H1 (cell line): ENCODE measurements around the gene PCSK4. TPM values are rescaled to one million over a fixed set of nuclear protein-coding genes. Genes with fewer than 3 reads are reported as not detected.
A peak's percentile ranks its signal among the peaks of the same experiment; 100 is the strongest.

Experiments used
- CTCF ChIA-PET: fragments of 300-600 bp; sonication (Branson Sonifier 250); formaldehyde crosslinking; loops from one replicate; lab custom pipeline; 2021; ENCODE audit not compliant: partially characterized antibody; lab: Charles Lee
- POLR2A ChIA-PET: fragments of 300-600 bp; sonication (Branson Sonifier 250); formaldehyde crosslinking; loops from one replicate; lab custom pipeline; 2021; ENCODE audit warnings: inconsistent platforms; ENCODE audit not compliant: partially characterized antibody; lab: Charles Lee
- DNase-seq, 2 experiments: peaks; one replicate each; pipeline versions ENCODE4 v3.0.0 to v3.0.0-alpha.2; 2010 to 2022; ENCODE audit warnings: low spot score in 2 of 2, low read depth in 1 of 2, mixed read lengths in 1 of 2
- FAIRE-seq: peaks from 2 replicates; lab custom pipeline; 2011; peaks lifted over from hg19 to GRCh38; lab: Jason Lieb, UNC
- H2AFZ ChIP-seq: 2 replicates; pipeline ENCODE4 v1.8.1; 2012; ENCODE audit warnings: low read length, inconsistent platforms
- H2AK5ac ChIP-seq: 2 replicates; pipeline ENCODE4 v1.6.1; 2013; ENCODE audit warnings: low read depth, low read length
- H2BK120ac ChIP-seq: replicated peaks from 2 replicates; pipeline ENCODE3; 2013; ENCODE audit warnings: low read depth, low read length, inconsistent platforms
- H2BK12ac ChIP-seq: 2 replicates; pipeline ENCODE4 v1.6.1; 2013; ENCODE audit warnings: low read depth, low read length
- H2BK15ac ChIP-seq: 2 replicates; pipeline ENCODE4 v1.6.1; 2013; ENCODE audit warnings: low read length
- H2BK20ac ChIP-seq: 2 replicates; pipeline ENCODE4 v1.6.1; 2013; ENCODE audit warnings: low read length
- H2BK5ac ChIP-seq: 2 replicates; pipeline ENCODE4 v1.6.1; 2013; ENCODE audit warnings: low read depth, low read length
- H3K14ac ChIP-seq: 2 replicates; pipeline ENCODE4 v1.6.1; 2013; ENCODE audit warnings: inconsistent platforms; ENCODE audit not compliant: insufficient read length
- H3K18ac ChIP-seq: 2 replicates; pipeline ENCODE4 v1.6.1; 2013; ENCODE audit warnings: low read length; ENCODE audit errors: extremely low read depth
- H3K23ac ChIP-seq: 2 replicates; pipeline ENCODE4 v1.6.1; 2013; ENCODE audit warnings: inconsistent platforms; ENCODE audit not compliant: insufficient read length
- H3K23me2 ChIP-seq: 2 replicates; pipeline ENCODE4 v1.6.1; 2013; ENCODE audit warnings: low read depth, low read length
- H3K27ac ChIP-seq: 2 replicates; pipeline ENCODE4 v1.6.1; 2011; ENCODE audit warnings: low read depth, low read length, inconsistent platforms
- H3K27me3 ChIP-seq, 4 experiments: replicated peaks in 1 of 4; 1 replicate in 1 of 4; 2 replicates in 3 of 4; pipeline versions ENCODE4 v1.6.1 to v1.8.1; 2011 to 2013; ENCODE audit warnings: low read length in 3 of 4, mild to moderate bottlenecking in 3 of 4, inconsistent platforms in 2 of 4, mixed read lengths in 2 of 4, moderate library complexity in 1 of 4; ENCODE audit not compliant: control insufficient read depth in 3 of 4, insufficient read depth in 3 of 4; ENCODE audit errors: extremely low read depth in 1 of 4
- H3K36me3 ChIP-seq, 4 experiments: 2 replicates each; pipeline versions ENCODE4 v1.6.1 to v1.8.1; 2011 to 2013; ENCODE audit warnings: mild to moderate bottlenecking in 4 of 4, low read length in 3 of 4, moderate library complexity in 2 of 4, control low read depth in 1 of 4, inconsistent platforms in 1 of 4; ENCODE audit not compliant: insufficient read depth in 4 of 4, control insufficient read depth in 2 of 4
- H3K4ac ChIP-seq: replicated peaks from 2 replicates; pipeline ENCODE3; 2013; ENCODE audit warnings: low read length, low read depth, mixed read lengths, inconsistent platforms; ENCODE audit not compliant: insufficient read length
- H3K4me1 ChIP-seq, 4 experiments: replicated peaks in 1 of 4; 1 replicate in 1 of 4; 2 replicates in 3 of 4; pipeline versions ENCODE4 v1.6.1 to v1.8.1; 2011 to 2013; ENCODE audit warnings: low read length in 3 of 4, inconsistent platforms in 2 of 4, mixed read lengths in 1 of 4; ENCODE audit not compliant: insufficient read depth in 4 of 4, control insufficient read depth in 3 of 4
- H3K4me2 ChIP-seq, 2 experiments: 2 replicates each; pipeline versions ENCODE4 v1.6.1 to v1.8.1; 2011 to 2013; ENCODE audit warnings: low read depth in 2 of 2, low read length in 2 of 2, control low read depth in 1 of 2, inconsistent platforms in 1 of 2, mild to moderate bottlenecking in 1 of 2; ENCODE audit not compliant: insufficient read depth in 1 of 2
- H3K4me3 ChIP-seq, 4 experiments: fragments of 200-600, 300-600 bp in 1 of 4; sonication (generic), shearing (Covaris generic), sonication (Bioruptor Twin) in 1 of 4; 2 replicates each; pipeline versions ENCODE4 v1.5.1 to v1.8.1; 2011 to 2016; ENCODE audit warnings: low read length in 4 of 4, low read depth in 3 of 4, control low read depth in 2 of 4, inconsistent platforms in 2 of 4, mild to moderate bottlenecking in 2 of 4, mixed read lengths in 1 of 4, moderate library complexity in 1 of 4; ENCODE audit not compliant: insufficient read depth in 2 of 4; ENCODE audit errors: extremely low read depth in 1 of 4
- H3K56ac ChIP-seq: replicated peaks from 2 replicates; pipeline ENCODE3; 2013; ENCODE audit warnings: low read depth, mild to moderate bottlenecking, mixed read lengths, low read length, inconsistent platforms; ENCODE audit not compliant: insufficient read length
- H3K79me1 ChIP-seq: 2 replicates; pipeline ENCODE4 v1.6.1; 2013; ENCODE audit warnings: low read depth, low read length, control low read depth
- H3K79me2 ChIP-seq, 2 experiments: 2 replicates each; pipeline versions ENCODE4 v1.6.1 to v1.8.1; 2012 to 2013; ENCODE audit warnings: low read length in 2 of 2, mild to moderate bottlenecking in 2 of 2, inconsistent platforms in 1 of 2; ENCODE audit not compliant: insufficient read depth in 2 of 2, control insufficient read depth in 1 of 2
- H3K9ac ChIP-seq, 4 experiments: replicated peaks in 1 of 4; 1 replicate in 1 of 4; 2 replicates in 3 of 4; pipeline versions ENCODE4 v1.6.1 to v1.8.1; 2011 to 2013; ENCODE audit warnings: low read depth in 3 of 4, low read length in 3 of 4, control low read depth in 2 of 4, mild to moderate bottlenecking in 2 of 4, moderate library complexity in 2 of 4, inconsistent platforms in 1 of 4; ENCODE audit errors: extremely low read depth in 1 of 4
- H3K9me3 ChIP-seq, 2 experiments: 2 replicates each; pipeline versions ENCODE4 v1.6.1 to v1.8.1; 2012 to 2013; ENCODE audit warnings: mild to moderate bottlenecking in 2 of 2, moderate library complexity in 2 of 2, control low read depth in 1 of 2, inconsistent platforms in 1 of 2, low read depth in 1 of 2, low read length in 1 of 2, mixed read lengths in 1 of 2; ENCODE audit not compliant: insufficient read depth in 2 of 2
- H4K20me1 ChIP-seq, 2 experiments: replicated peaks in 1 of 2; 2 replicates each; pipeline versions ENCODE3 to v1.8.1; 2011 to 2013; ENCODE audit warnings: inconsistent platforms in 2 of 2, low read length in 2 of 2, mild to moderate bottlenecking in 1 of 2; ENCODE audit not compliant: insufficient read depth in 2 of 2, control insufficient read depth in 1 of 2
- H4K5ac ChIP-seq: 2 replicates; pipeline ENCODE4 v1.6.1; 2013; ENCODE audit warnings: low read length, low read depth, mixed read lengths, inconsistent platforms; ENCODE audit not compliant: insufficient read length
- H4K8ac ChIP-seq: 2 replicates; pipeline ENCODE4 v1.8.0; 2013; ENCODE audit warnings: mild to moderate bottlenecking, moderate library complexity, low read length, inconsistent platforms; ENCODE audit not compliant: insufficient read depth; ENCODE audit errors: extremely low read depth
- H4K91ac ChIP-seq: replicated peaks from 2 replicates; pipeline ENCODE3; 2013; ENCODE audit warnings: low read length, mixed read lengths, inconsistent platforms; ENCODE audit not compliant: insufficient read length
- ATF2 ChIP-seq: IDR thresholded peaks from 2 replicates; pipeline ENCODE4 v1.6.1; 2012; ENCODE audit warnings: low read length, inconsistent platforms
- BCL11A ChIP-seq, 2 experiments: IDR thresholded peaks; one replicate each; pipeline ENCODE4 v1.6.1; 2011; ENCODE audit warnings: low read depth in 2 of 2, low read length in 2 of 2, mild to moderate bottlenecking in 2 of 2
- EP300 ChIP-seq, 2 experiments: IDR thresholded peaks; 1 replicate in 1 of 2; 2 replicates in 1 of 2; pipeline ENCODE4 v1.6.1; 2011 to 2012; ENCODE audit warnings: low read depth in 2 of 2, low read length in 2 of 2, mild to moderate bottlenecking in 2 of 2, borderline replicate concordance in 1 of 2, inconsistent platforms in 1 of 2, moderate library complexity in 1 of 2
- EZH2 ChIP-seq: fragments of 200-600 bp; sonication (generic); IDR thresholded peaks from 2 replicates; pipeline ENCODE4 v1.7.1; 2012; ENCODE audit warnings: low read depth, mild to moderate bottlenecking, moderate library complexity, low read length, inconsistent platforms; ENCODE audit not compliant: severe bottlenecking
- KDM1A ChIP-seq: fragments of 200-600, 300-600 bp; sonication (generic); IDR thresholded peaks from 2 replicates; pipeline ENCODE4 v1.7.1; 2016; ENCODE audit warnings: mild to moderate bottlenecking, low read length, borderline replicate concordance
- KDM4A ChIP-seq: IDR thresholded peaks from one replicate; pipeline ENCODE4 v1.7.1; 2012; ENCODE audit warnings: low read depth, mild to moderate bottlenecking, moderate library complexity, low read length, inconsistent platforms; ENCODE audit not compliant: severe bottlenecking
- NRF1 ChIP-seq: IDR thresholded peaks from 2 replicates; pipeline ENCODE4 v1.6.1; 2011; ENCODE audit warnings: mild to moderate bottlenecking, low read depth, low read length, improper control_type of control experiment
- SIX5 ChIP-seq: IDR thresholded peaks from 2 replicates; pipeline ENCODE4 v1.6.1; 2011; ENCODE audit warnings: mild to moderate bottlenecking, low read depth, low read length
- SP2 ChIP-seq: IDR thresholded peaks from 2 replicates; pipeline ENCODE4 v1.6.1; 2012; ENCODE audit warnings: mild to moderate bottlenecking, low read length, inconsistent platforms
- WGBS, 2 experiments: shearing (Covaris generic) in 1 of 2; methylation state at CpG; one replicate each; pipeline versions ENCODE4 v1.1.6 to v1.1.7; 2013 to 2015; ENCODE audit warnings: low lambda C conversion rate in 2 of 2, mixed read lengths in 2 of 2, inconsistent platforms in 1 of 2, low coverage in 1 of 2, missing lambda C conversion rate in 1 of 2; ENCODE audit not compliant: insufficient replicate concordance in 2 of 2, insufficient coverage in 1 of 2, insufficient read length in 1 of 2; ENCODE audit errors: extremely low coverage in 1 of 2, missing lambda C conversion rate in 1 of 2; 5-methylcytosine and 5-hydroxymethylcytosine counted together
- polyA plus RNA-seq, 7 experiments: library from polyadenylated mRNA; depleted of rRNA in 3 of 7; stranded (reverse) in 5 of 7; unstranded in 2 of 7; fragments of >200 nt in 5 of 7; fragments of 200-250 nt in 2 of 7; gene quantifications; 1 replicate in 5 of 7; 2 replicates in 1 of 7; 4 replicates in 1 of 7; pipeline versions ENCODE4 v1.2.1 to v1.2.3, GENCODE V29; 2011 to 2013; ENCODE audit warnings: missing spikeins in 2 of 7, mixed read lengths in 2 of 7
- total RNA-seq: library from RNA; stranded (reverse); fragmentation: NEBNext Ultra II Directional; extraction: Animal tissue kit (Norgen Biotek cat#: 25700); gene quantifications from 2 replicates; pipeline ENCODE4 v1.2.1, GENCODE V29; 2021

PCSK4 gene
- total and polyA plus RNA-seq, 2 of the 8 experiments (the other 6 are each of a cell fraction or from before 2014, with no cell fraction given): 9.8 to 10.7 TPM

- Histone ChIP-seq H2BK12ac (no peak overlapping the region), H3K27me3 (peaks cover 33 to 49% (median 46%) of the 10 kb centered on the region in 4 experiments), H4K91ac (no peak overlapping the region), H4K20me1 (peaks cover 16 to 18% of the 10 kb centered on the region in 2 experiments), H3K4me1 (peaks cover 0 to 24% (median 10%) of the 10 kb centered on the region in 4 experiments; a peak in 6 of 7 replicates), H3K27ac (no peak overlapping the region), H3K23ac (no peak overlapping the region), H3K14ac (no peak overlapping the region), H3K79me2 (no peaks in the 10 kb centered on the region), H3K56ac (no peak overlapping the region), H3K23me2 (peaks cover 4% of the 10 kb centered on the region; the same call in 1 of the 2 replicates), H3K4me2 (peak overlapping the region; percentile 11 to 69), H2BK15ac (no peak overlapping the region), H2AK5ac (no peak overlapping the region), H3K9me3 (no peaks in the 10 kb centered on the region), H2AFZ (no peak overlapping the region), H3K18ac (no peak overlapping the region), H4K8ac (no peak overlapping the region), H3K79me1 (no peaks in the 10 kb centered on the region), H3K36me3 (peaks cover 11 to 16% (median 14%) of the 10 kb centered on the region in 4 experiments), H2BK20ac (no peak overlapping the region), H2BK120ac (no peak overlapping the region), H2BK5ac (no peak overlapping the region), H3K9ac (no peak overlapping the region), H4K5ac (no peak overlapping the region), H3K4me3 (peak overlapping the region; percentile 23 to 68 (median 38); a peak in 6 of 8 replicates), H3K4ac (no peak overlapping the region)
- 7% methylated on average over 25 of the region's 99 CpGs; no CpG with 5 or more reads in 1 of the 2 experiments for WGBS, 2 experiments
- DNase-seq (peak in 1 of 2 experiments; percentile 77), FAIRE-seq (no peak)
- POLR2A ChIA-PET: interaction anchor here (1.0 to 7.6 kb wide), 9 partner anchors 8 to 177 kb away, joined by 3 to 109 read pairs (median 5); partner anchors contain the start of genes APC2 and CIRBP
- CTCF ChIA-PET: interaction anchor here (1.0 to 5.6 kb wide), 8 partner anchors 9 to 43 kb away, joined by 4 to 54 read pairs (median 6); no protein-coding TSS in a partner anchor
- TF ChIP-seq ATF2 (no peak), BCL11A (IDR thresholded peaks at IDR 0.05; ENCODE audit: low read depth in 2 of 2, low read length in 2 of 2) (no peak), KDM1A (no peak), EZH2 (no peak), SP2 (no peak), EP300 (IDR thresholded peaks at IDR 0.05; ENCODE audit: borderline replicate concordance in 1 of 2, low read depth in 2 of 2, low read length in 2 of 2) (no peak), NRF1 (peak; percentile 36; the same call in 1 of the 2 replicates), KDM4A (peak; percentile 49), SIX5 (no peak)
Observed at GRCh38 chr19:1445932-1446712, 44.0 kb downstream of the PCSK4 start.
